Erythroblast (primary cell): Measurements from ENCODE around the gene SGCG.
"Not testable (repeated sequence)": the region's sequence is repeated elsewhere in the genome, so short reads cannot be mapped to it uniquely, and the experiment has no call there.

Experiments used
- GATA1 ChIP-seq: IDR thresholded peaks from 2 replicates; pipeline ENCODE4 v1.6.1; 2011; ENCODE audit warnings: low read depth, mild to moderate bottlenecking, control low read depth, low read length, moderate library complexity
- POLR2A ChIP-seq: IDR thresholded peaks from 2 replicates; pipeline ENCODE4 v1.6.1; 2011; ENCODE audit warnings: mild to moderate bottlenecking, low read length

DNA sequence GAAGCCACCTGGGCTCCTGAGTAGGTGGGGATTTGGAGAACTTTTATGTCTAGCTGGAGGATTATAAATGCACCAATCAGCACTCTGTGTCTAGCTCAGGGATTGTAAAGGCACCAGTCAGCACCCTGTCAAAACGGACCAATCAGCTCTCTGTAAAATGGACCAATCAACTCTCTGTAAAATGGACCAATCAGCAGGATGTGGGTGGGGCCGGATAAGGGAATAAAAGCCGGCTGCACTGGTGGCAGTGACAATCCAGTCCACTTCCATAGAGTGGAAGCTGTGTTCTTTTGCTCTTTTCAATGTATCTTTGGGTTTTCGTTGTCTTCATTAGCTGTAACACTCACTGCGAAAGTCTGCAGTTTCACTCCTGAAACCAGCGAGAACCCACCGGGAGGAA lies 38.2 kb upstream of the SGCG start:
- not testable (repeated sequence) for TF ChIP-seq POLR2A, GATA1
